CD14-positive monocyte (primary cell): Measurements from ENCODE around the gene CLEC4C. TPM values are rescaled to one million over a fixed set of nuclear protein-coding genes. Genes with fewer than 3 reads are reported as not detected.

Source experiments
- DNase-seq, 3 donors: peaks; one replicate each; pipeline ENCODE4 v3.0.0-alpha.2; 2011 to 2022
- H2AFZ ChIP-seq: 2 replicates; pipeline ENCODE4 v1.6.0; 2012; ENCODE audit warnings: mild to moderate bottlenecking, low read depth, low read length, inconsistent platforms; ENCODE audit not compliant: insufficient read depth, poor library complexity, severe bottlenecking
- H3K27ac ChIP-seq, 2 donors: 1 replicate in 1 of 2; 2 replicates in 1 of 2; pipeline ENCODE4 v1.5.1; 2012 to 2013; ENCODE audit warnings: low read length in 2 of 2, control low read depth in 1 of 2, inconsistent platforms in 1 of 2, low read depth in 1 of 2, mild to moderate bottlenecking in 1 of 2
- H3K27me3 ChIP-seq, 2 donors: one replicate each; pipeline versions ENCODE4 v1.6.0 to v1.6.1; 2011 to 2013; ENCODE audit warnings: low read length in 2 of 2; ENCODE audit not compliant: control insufficient read depth in 2 of 2, insufficient read depth in 2 of 2
- H3K36me3 ChIP-seq, 2 donors: replicated peaks in 1 of 2; 1 replicate in 1 of 2; 2 replicates in 1 of 2; pipeline versions ENCODE4 v1.5.1 to v1.6.1; 2012 to 2013; ENCODE audit warnings: low read length in 2 of 2, control low read depth in 1 of 2, inconsistent platforms in 1 of 2, mild to moderate bottlenecking in 1 of 2; ENCODE audit not compliant: insufficient read depth in 2 of 2, control insufficient read depth in 1 of 2
- H3K4me1 ChIP-seq, 2 donors: 1 replicate in 1 of 2; 2 replicates in 1 of 2; pipeline versions ENCODE4 v1.5.1 to v1.6.1; 2012 to 2013; ENCODE audit warnings: low read length in 2 of 2, control low read depth in 1 of 2, inconsistent platforms in 1 of 2, mild to moderate bottlenecking in 1 of 2, moderate library complexity in 1 of 2; ENCODE audit not compliant: insufficient read depth in 2 of 2, control insufficient read depth in 1 of 2
- H3K4me2 ChIP-seq: replicated peaks from 2 replicates; pipeline ENCODE3; 2012; ENCODE audit warnings: low read length, moderate library complexity, mild to moderate bottlenecking; ENCODE audit not compliant: poor library complexity, severe bottlenecking; ENCODE audit errors: extremely low read depth
- H3K4me3 ChIP-seq, 3 experiments: fragments of 200-600 bp in 1 of 3; sonication (generic) in 1 of 3; replicated peaks in 1 of 3; 1 replicate in 2 of 3; 2 replicates in 1 of 3; pipeline ENCODE4 v1.5.1; 2011 to 2013; ENCODE audit warnings: low read length in 3 of 3, mild to moderate bottlenecking in 3 of 3, control low read depth in 2 of 3, low read depth in 2 of 3, inconsistent platforms in 1 of 3, moderate library complexity in 1 of 3
- H3K79me2 ChIP-seq: 2 replicates; pipeline ENCODE4 v1.6.0; 2012; ENCODE audit warnings: mild to moderate bottlenecking, control low read depth, inconsistent platforms, low read length, moderate library complexity; ENCODE audit not compliant: insufficient read depth
- H3K9ac ChIP-seq: 2 replicates; pipeline ENCODE4 v1.6.0; 2017; ENCODE audit warnings: low read length, mild to moderate bottlenecking; ENCODE audit not compliant: insufficient read depth, poor library complexity, severe bottlenecking
- H3K9me3 ChIP-seq, 2 donors: replicated peaks in 1 of 2; 1 replicate in 1 of 2; 2 replicates in 1 of 2; pipeline versions ENCODE4 v1.5.1 to v1.6.1; 2012 to 2013; ENCODE audit warnings: low read length in 2 of 2, control low read depth in 1 of 2; ENCODE audit not compliant: control insufficient read depth in 1 of 2, insufficient read depth in 1 of 2
- H4K20me1 ChIP-seq: 2 replicates; pipeline ENCODE4 v1.6.0; 2012; ENCODE audit warnings: mild to moderate bottlenecking, low read length, control low read depth, moderate library complexity; ENCODE audit not compliant: insufficient read depth
- H3K27ac Mint-ChIP-seq, 7 donors: one replicate each; pipeline ENCODE4 v1.8.0; 2020; ENCODE audit warnings: mild to moderate bottlenecking in 7 of 7, mixed read lengths in 7 of 7, moderate library complexity in 6 of 7, inconsistent platforms in 2 of 7
- H3K27me3 Mint-ChIP-seq, 3 donors: one replicate each; pipeline ENCODE4 v1.8.0; 2021 to 2022; ENCODE audit warnings: low read depth in 3 of 3, mild to moderate bottlenecking in 3 of 3, mixed read lengths in 3 of 3, moderate library complexity in 3 of 3, inconsistent platforms in 1 of 3
- H3K36me3 Mint-ChIP-seq, 2 donors: one replicate each; pipeline ENCODE4 v1.8.0; 2020; ENCODE audit warnings: mixed read lengths in 2 of 2, inconsistent platforms in 1 of 2, mild to moderate bottlenecking in 1 of 2
- H3K4me1 Mint-ChIP-seq: one replicate; pipeline ENCODE4 v1.8.0; 2020; ENCODE audit warnings: mild to moderate bottlenecking, mixed read lengths
- H3K4me3 Mint-ChIP-seq, 2 donors: one replicate each; pipeline ENCODE4 v1.8.0; 2020; ENCODE audit warnings: mild to moderate bottlenecking in 2 of 2, mixed read lengths in 2 of 2, moderate library complexity in 1 of 2
- H3K9me3 Mint-ChIP-seq, 7 donors: one replicate each; pipeline ENCODE4 v1.8.0; 2020 to 2022; ENCODE audit warnings: mixed read lengths in 7 of 7, mild to moderate bottlenecking in 6 of 7, moderate library complexity in 6 of 7, inconsistent platforms in 2 of 7
- CTCF ChIP-seq: fragments of 200-600 bp; IDR thresholded peaks from one replicate; pipeline ENCODE4 v1.8.0; 2022; ENCODE audit warnings: antibody characterized with exemption, mild to moderate bottlenecking
- WGBS: methylation state at CpG from one replicate; pipeline ENCODE4 v1.1.5; 2013; ENCODE audit warnings: missing lambda C conversion rate; ENCODE audit not compliant: insufficient coverage; 5-methylcytosine and 5-hydroxymethylcytosine counted together
- intact Hi-C, 2 donors: fragments of 100-400 bp; cut with micrococcal nuclease; formaldehyde crosslinking; loops; one replicate each; pipeline versions ENCODE4 v1.15.0 to v1.15.1; 2023
- polyA plus RNA-seq, 3 donors: library from polyadenylated mRNA; depleted of rRNA in 1 of 3; unstranded in 2 of 3; stranded (reverse) in 1 of 3; fragments of 300-500 nt in 2 of 3; fragments of >200 nt in 1 of 3; fragmentation: Illumina TruSeq in 2 of 3; gene quantifications; 1 replicate in 2 of 3; 2 replicates in 1 of 3; pipeline ENCODE4 v1.2.3, GENCODE V29; 2012 to 2021
- small RNA-seq: library from RNA; depleted of rRNA; stranded (forward); fragments of <200 nt; gene quantifications from one replicate; pipeline ENCODE3, GENCODE V24; 2012; ENCODE audit warnings: low read depth; ENCODE audit not compliant: insufficient read length

The CLEC4C gene
- polyA plus RNA-seq, 3 donors: 0.54 to 1.4 TPM; not detected in 1

- no peak for DNase-seq
- Histone ChIP-seq H3K4me2 (no peak overlapping the region), H3K4me1 (peaks cover 0 to 15% of the 10 kb centered on the region in 2 donors), H2AFZ (no peak overlapping the region), H3K36me3 (no peaks in the 10 kb centered on the region), H3K79me2 (no peaks in the 10 kb centered on the region), H4K20me1 (no peaks in the 10 kb centered on the region), H3K4me3 (no peak overlapping the region), H3K9ac (no peak overlapping the region), H3K27me3 (no peaks in the 10 kb centered on the region), H3K9me3 (no peaks in the 10 kb centered on the region), H3K27ac (no peak overlapping the region)
- no peak overlapping the region for H3K4me3 Mint-ChIP-seq
- intact Hi-C loops: no loop called here
- H3K4me1 Mint-ChIP-seq: peaks cover 16% of the 10 kb centered on the region
- no peak overlapping the region for H3K27ac Mint-ChIP-seq
- no peak for TF ChIP-seq CTCF
- H3K9me3 Mint-ChIP-seq: peaks cover 0 to 3% (median 0%) of the 10 kb centered on the region in 7 donors
- H3K27me3 Mint-ChIP-seq: no peaks in the 10 kb centered on the region
- H3K36me3 Mint-ChIP-seq: no peaks in the 10 kb centered on the region
- 50% methylated on average over 1 of the region's 2 CpGs for WGBS
Observed at GRCh38 chr12:7681535-7681934, 65.6 kb downstream of the CLEC4C start.

Small RNAs within 50 kb of the gene (small RNA-seq; reads per million reads assigned to genes)
- gene RF00019: not detected

Other genes with a start within 250 kb of the CLEC4C start
- gene CD163, start 243.6 kb downstream of the CLEC4C start, polyA plus RNA-seq: 100 to 1,000 TPM; 119 to 130 (median 123) TPM
- gene APOBEC1, start 81.5 kb downstream of the CLEC4C start, polyA plus RNA-seq: not detected
- gene GDF3, start 51.6 kb downstream of the CLEC4C start, polyA plus RNA-seq: not detected
- not detected for gene DPPA3, start 35.9 kb downstream of the CLEC4C start, polyA plus RNA-seq
- gene NANOGNB, start 17.8 kb upstream of the CLEC4C start, polyA plus RNA-seq: not detected
- gene NANOG, start 42.0 kb upstream of the CLEC4C start, polyA plus RNA-seq: not detected
- gene SLC2A14, start 125.5 kb upstream of the CLEC4C start, polyA plus RNA-seq: 1 to 10 TPM in 1 of 3 donors, under 1 TPM in 2; 0.21 to 3.1 (median 0.29) TPM
- 1,000 to 10,000 TPM in 1 of 3 donors, 100 to 1,000 TPM in 2; 128 to 1,210 (median 179) TPM for gene SLC2A3, start 188.8 kb upstream of the CLEC4C start, polyA plus RNA-seq